ENCODE measurements around the gene CHMP6. TPM values are rescaled to one million over a fixed set of nuclear protein-coding genes. Genes with fewer than 3 reads are reported as not detected.
A peak's percentile ranks its signal among the peaks of the same experiment; 100 is the strongest.

CHMP6 gene
- total and polyA plus RNA-seq, 9 of the 15 experiments (the other 6 are each of a cell fraction or from before 2014, with no cell fraction given), result 0.25 to 30.4 (median 13.4) TPM

DNA sequence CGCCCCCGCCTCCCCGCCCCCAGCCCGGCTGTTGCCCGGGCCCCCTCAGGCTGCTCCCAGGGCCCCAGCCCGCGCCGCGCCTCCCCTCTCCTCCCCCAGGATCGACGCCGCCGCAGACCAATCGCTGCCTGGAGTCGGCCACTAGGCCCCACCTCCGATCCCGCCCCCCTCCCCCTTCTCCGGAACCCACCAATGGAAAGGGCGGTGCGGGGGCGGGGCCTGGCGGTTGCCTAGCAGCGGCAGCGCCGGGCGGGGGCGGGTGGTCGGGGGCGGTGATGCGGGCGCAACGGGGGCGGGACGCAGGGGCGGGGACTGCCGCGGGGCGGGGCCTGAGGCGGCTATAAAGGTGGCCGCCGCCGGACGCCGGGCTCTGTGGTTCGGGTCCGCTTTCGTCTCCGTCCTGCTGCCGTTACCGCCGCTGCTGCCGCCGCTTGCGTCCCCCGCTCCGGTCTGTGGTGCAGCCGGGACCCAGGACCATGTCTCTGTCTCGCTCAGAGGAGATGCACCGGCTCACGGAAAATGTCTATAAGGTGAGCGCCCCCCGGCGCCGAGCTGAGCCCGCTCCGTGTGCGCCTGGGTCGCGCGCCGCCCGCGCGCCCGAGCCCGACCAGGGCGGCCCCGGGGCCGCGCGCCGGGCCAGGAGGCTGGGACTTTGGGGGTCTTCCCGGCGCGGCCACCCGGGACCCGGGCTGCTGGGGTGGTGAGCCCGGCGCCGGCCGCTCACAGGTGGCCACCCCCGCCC, 43.3 kb downstream of the CHMP6 start, which contains the start of gene BAIAP2 (continued):
- TF ChIP-seq, protein P1, sequence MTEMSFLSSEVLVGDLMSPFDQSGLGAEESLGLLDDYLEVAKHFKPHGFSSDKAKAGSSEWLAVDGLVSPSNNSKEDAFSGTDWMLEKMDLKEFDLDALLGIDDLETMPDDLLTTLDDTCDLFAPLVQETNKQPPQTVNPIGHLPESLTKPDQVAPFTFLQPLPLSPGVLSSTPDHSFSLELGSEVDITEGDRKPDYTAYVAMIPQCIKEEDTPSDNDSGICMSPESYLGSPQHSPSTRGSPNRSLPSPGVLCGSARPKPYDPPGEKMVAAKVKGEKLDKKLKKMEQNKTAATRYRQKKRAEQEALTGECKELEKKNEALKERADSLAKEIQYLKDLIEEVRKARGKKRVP (CRISPR knock-in tag; IDR thresholded peaks at IDR 0.05), result no peak
- TF ChIP-seq GTF2A2 (tag; IDR thresholded peaks at IDR 0.05), result peak; percentile 98
- TF ChIP-seq ILF3 (IDR thresholded peaks at IDR 0.05; ENCODE audit: borderline replicate concordance), result peak; percentile 59; the same call in 1 of the 2 replicates
- peak; percentile 87 for TF ChIP-seq POLR2B (IDR thresholded peaks at IDR 0.05; ENCODE audit: low read depth, partially characterized antibody)
- TF ChIP-seq KDM4B (IDR thresholded peaks at IDR 0.05; ENCODE audit: borderline replicate concordance in 2 of 2, low read depth in 1 of 2), result 0 out of 4 replicates have a peak, but pooled peaks of 1 of the 2 experiments have one; percentile 14
- TF ChIP-seq FOS (IDR thresholded peaks at IDR 0.05; ENCODE audit: extremely low read depth, insufficient read length), result peak; percentile 43
- TF ChIP-seq CBX1 (IDR thresholded peaks at IDR 0.05; ENCODE audit: low read depth), result peak; percentile 76
- TF ChIP-seq ZNF124 (CRISPR knock-in tag; IDR thresholded peaks at IDR 0.05), result no peak
- TF ChIP-seq POLR2H (tag; IDR thresholded peaks at IDR 0.05; ENCODE audit: low read depth), result peak; percentile 96
- peak; percentile 94 for TF ChIP-seq MTA3 (IDR thresholded peaks at IDR 0.05; ENCODE audit: borderline replicate concordance)
- TF ChIP-seq, protein P2, sequence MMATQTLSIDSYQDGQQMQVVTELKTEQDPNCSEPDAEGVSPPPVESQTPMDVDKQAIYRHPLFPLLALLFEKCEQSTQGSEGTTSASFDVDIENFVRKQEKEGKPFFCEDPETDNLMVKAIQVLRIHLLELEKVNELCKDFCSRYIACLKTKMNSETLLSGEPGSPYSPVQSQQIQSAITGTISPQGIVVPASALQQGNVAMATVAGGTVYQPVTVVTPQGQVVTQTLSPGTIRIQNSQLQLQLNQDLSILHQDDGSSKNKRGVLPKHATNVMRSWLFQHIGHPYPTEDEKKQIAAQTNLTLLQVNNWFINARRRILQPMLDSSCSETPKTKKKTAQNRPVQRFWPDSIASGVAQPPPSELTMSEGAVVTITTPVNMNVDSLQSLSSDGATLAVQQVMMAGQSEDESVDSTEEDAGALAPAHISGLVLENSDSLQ (IDR thresholded peaks at IDR 0.05), result peak; percentile 97
- peak; percentile 88; the same call in 1 of the 2 replicates for TF ChIP-seq ZNF395 (CRISPR knock-in tag; IDR thresholded peaks at IDR 0.05)
- TF ChIP-seq, protein P3, sequence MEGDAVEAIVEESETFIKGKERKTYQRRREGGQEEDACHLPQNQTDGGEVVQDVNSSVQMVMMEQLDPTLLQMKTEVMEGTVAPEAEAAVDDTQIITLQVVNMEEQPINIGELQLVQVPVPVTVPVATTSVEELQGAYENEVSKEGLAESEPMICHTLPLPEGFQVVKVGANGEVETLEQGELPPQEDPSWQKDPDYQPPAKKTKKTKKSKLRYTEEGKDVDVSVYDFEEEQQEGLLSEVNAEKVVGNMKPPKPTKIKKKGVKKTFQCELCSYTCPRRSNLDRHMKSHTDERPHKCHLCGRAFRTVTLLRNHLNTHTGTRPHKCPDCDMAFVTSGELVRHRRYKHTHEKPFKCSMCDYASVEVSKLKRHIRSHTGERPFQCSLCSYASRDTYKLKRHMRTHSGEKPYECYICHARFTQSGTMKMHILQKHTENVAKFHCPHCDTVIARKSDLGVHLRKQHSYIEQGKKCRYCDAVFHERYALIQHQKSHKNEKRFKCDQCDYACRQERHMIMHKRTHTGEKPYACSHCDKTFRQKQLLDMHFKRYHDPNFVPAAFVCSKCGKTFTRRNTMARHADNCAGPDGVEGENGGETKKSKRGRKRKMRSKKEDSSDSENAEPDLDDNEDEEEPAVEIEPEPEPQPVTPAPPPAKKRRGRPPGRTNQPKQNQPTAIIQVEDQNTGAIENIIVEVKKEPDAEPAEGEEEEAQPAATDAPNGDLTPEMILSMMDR (IDR thresholded peaks at IDR 0.05 in 2 of 3, conservative IDR thresholded peaks at IDR 0.05 in 1 of 3; ENCODE audit: insufficient read depth in 2 of 3, low read depth in 1 of 3, low read length in 3 of 3), result peak; percentile 16 to 42 (median 39); a peak in 3 of 6 replicates
- TF ChIP-seq TAF1 (IDR thresholded peaks at IDR 0.05; ENCODE audit: control insufficient read depth, extremely low read depth, insufficient read depth, low read length, severe bottlenecking), result peak; percentile 88
- TF ChIP-seq TFAM (CRISPR knock-in tag; conservative IDR thresholded peaks at IDR 0.05), result no peak
- TF ChIP-seq, protein P4, sequence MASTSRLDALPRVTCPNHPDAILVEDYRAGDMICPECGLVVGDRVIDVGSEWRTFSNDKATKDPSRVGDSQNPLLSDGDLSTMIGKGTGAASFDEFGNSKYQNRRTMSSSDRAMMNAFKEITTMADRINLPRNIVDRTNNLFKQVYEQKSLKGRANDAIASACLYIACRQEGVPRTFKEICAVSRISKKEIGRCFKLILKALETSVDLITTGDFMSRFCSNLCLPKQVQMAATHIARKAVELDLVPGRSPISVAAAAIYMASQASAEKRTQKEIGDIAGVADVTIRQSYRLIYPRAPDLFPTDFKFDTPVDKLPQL (IDR thresholded peaks at IDR 0.05; ENCODE audit: extremely low read depth, insufficient read length), result peak; percentile 61
- TF ChIP-seq SOX6 (IDR thresholded peaks at IDR 0.05), result no peak
- TF ChIP-seq MLLT1 (IDR thresholded peaks at IDR 0.05), result no peak
